SK-N-SH (cell line): ENCODE measurements around the gene RTN4.

Experiments
- CHD2 ChIP-seq: fragments of 150-350 bp; IDR thresholded peaks from 2 replicates; pipeline ENCODE4 v1.6.1; 2018; ENCODE audit warnings: low read length; ENCODE audit not compliant: partially characterized antibody
- TF ChIP-seq, protein P1 (sequence below): fragments of 150-350 bp; IDR thresholded peaks from 2 replicates; pipeline ENCODE4 v1.6.1; 2017; ENCODE audit warnings: antibody characterized with exemption, low read length, low read depth, borderline replicate concordance

DNA sequence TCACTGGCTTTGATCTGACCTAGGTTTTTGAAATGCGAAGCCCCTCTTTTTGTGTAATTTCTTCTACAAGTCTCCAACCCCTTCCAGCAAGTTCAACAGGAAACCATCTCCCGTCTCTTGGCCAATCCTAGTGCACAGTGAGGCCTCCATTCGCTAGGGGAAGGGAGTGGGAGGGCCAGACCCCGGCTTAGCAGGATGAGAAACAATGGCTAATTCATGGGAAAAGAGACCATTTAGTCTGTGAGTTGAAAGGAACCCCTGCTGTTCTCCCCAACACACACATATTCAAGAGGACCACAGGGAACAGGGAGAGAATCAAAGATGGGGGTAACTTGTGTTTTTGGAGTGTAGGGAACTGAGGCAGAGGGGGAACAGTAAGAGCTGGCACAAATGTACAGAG lies 83.0 kb downstream of the RTN4 start:
- TF ChIP-seq CHD2: no peak
- TF ChIP-seq, protein P1, sequence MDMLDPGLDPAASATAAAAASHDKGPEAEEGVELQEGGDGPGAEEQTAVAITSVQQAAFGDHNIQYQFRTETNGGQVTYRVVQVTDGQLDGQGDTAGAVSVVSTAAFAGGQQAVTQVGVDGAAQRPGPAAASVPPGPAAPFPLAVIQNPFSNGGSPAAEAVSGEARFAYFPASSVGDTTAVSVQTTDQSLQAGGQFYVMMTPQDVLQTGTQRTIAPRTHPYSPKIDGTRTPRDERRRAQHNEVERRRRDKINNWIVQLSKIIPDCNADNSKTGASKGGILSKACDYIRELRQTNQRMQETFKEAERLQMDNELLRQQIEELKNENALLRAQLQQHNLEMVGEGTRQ: no peak
